GM23338 (cell line): ENCODE measurements around the gene NGLY1. TPM values are rescaled to one million over a fixed set of nuclear protein-coding genes. Genes with fewer than 3 reads are reported as not detected.

ENCODE experiments used
- ATAC-seq: fragments of 200-7000 bp; cut with Tn5 transposase; 3 replicates; pipeline ENCODE4 v1.9.1; 2020
- DNase-seq: peaks from one replicate; pipeline ENCODE4 v3.0.0-alpha.2; 2015; ENCODE audit warnings: low spot score
- H2AFZ ChIP-seq: fragments of 200-600 bp; sonication (generic); 2 replicates; pipeline ENCODE4 v1.8.0; 2016; ENCODE audit warnings: antibody characterized with exemption, mild to moderate bottlenecking, moderate library complexity
- H3F3A ChIP-seq: fragments of 200-600 bp; sonication (generic); replicated peaks from 2 replicates; pipeline ENCODE4 v1.8.0; 2017; ENCODE audit warnings: antibody characterized with exemption, mixed run types, low read depth
- H3K27ac ChIP-seq: fragments of 200-600 bp; sonication (generic); 2 replicates; pipeline ENCODE4 v1.6.1; 2016; ENCODE audit warnings: low read depth
- H3K27me3 ChIP-seq: fragments of 200-600 bp; sonication (generic); 2 replicates; pipeline ENCODE4 v1.8.0; 2016; ENCODE audit warnings: mild to moderate bottlenecking, mixed run types, moderate library complexity; ENCODE audit not compliant: insufficient read depth
- H3K36me3 ChIP-seq: fragments of 200-600 bp; sonication (generic); 2 replicates; pipeline ENCODE4 v1.8.0; 2016; ENCODE audit warnings: mild to moderate bottlenecking; ENCODE audit not compliant: insufficient read depth
- H3K4me1 ChIP-seq: fragments of 200-600 bp; sonication (generic); 2 replicates; pipeline ENCODE4 v1.8.0; 2016; ENCODE audit warnings: mild to moderate bottlenecking, moderate library complexity; ENCODE audit not compliant: insufficient read depth
- H3K4me2 ChIP-seq: fragments of 200-600 bp; sonication (generic); 2 replicates; pipeline ENCODE4 v1.7.1; 2017; ENCODE audit warnings: mixed run types
- H3K4me3 ChIP-seq: fragments of 200-600 bp; sonication (generic); 2 replicates; pipeline ENCODE4 v1.6.1; 2016; ENCODE audit warnings: mixed run types
- H3K79me2 ChIP-seq: fragments of 200-600 bp; sonication (generic); replicated peaks from 2 replicates; pipeline ENCODE4 v1.8.0; 2017; ENCODE audit warnings: mild to moderate bottlenecking; ENCODE audit not compliant: insufficient read depth
- H3K9me2 ChIP-seq: fragments of 200-600 bp; sonication (generic); 2 replicates; pipeline ENCODE4 v1.8.0; 2017; ENCODE audit not compliant: insufficient read depth
- H4K20me1 ChIP-seq: fragments of 200-600 bp; sonication (generic); replicated peaks from 2 replicates; pipeline ENCODE4 v1.8.0; 2017; ENCODE audit warnings: mild to moderate bottlenecking; ENCODE audit not compliant: insufficient read depth
- H3K27ac Mint-ChIP-seq: 2 replicates; pipeline ENCODE4 v1.8.0; 2020; ENCODE audit warnings: inconsistent platforms, mild to moderate bottlenecking, moderate library complexity, mixed read lengths
- H3K27me3 Mint-ChIP-seq: 3 replicates; pipeline ENCODE4 v1.8.0; 2022; ENCODE audit warnings: low read depth, mild to moderate bottlenecking, moderate library complexity, mixed read lengths, inconsistent platforms; ENCODE audit not compliant: insufficient read depth, poor library complexity
- H3K36me3 Mint-ChIP-seq: 3 replicates; pipeline ENCODE4 v1.8.0; 2021; ENCODE audit warnings: low read depth, mild to moderate bottlenecking, inconsistent platforms, moderate library complexity, mixed read lengths
- H3K4me1 Mint-ChIP-seq: 3 replicates; pipeline ENCODE4 v1.8.0; 2020; ENCODE audit warnings: mild to moderate bottlenecking, inconsistent platforms, mixed read lengths
- H3K4me3 Mint-ChIP-seq: 3 replicates; pipeline ENCODE4 v1.8.0; 2021; ENCODE audit warnings: moderate library complexity, mild to moderate bottlenecking, inconsistent platforms, mixed read lengths
- H3K9me3 Mint-ChIP-seq: 3 replicates; pipeline ENCODE4 v1.8.0; 2020; ENCODE audit warnings: moderate library complexity, mild to moderate bottlenecking, inconsistent platforms, mixed read lengths
- CREB1 ChIP-seq: fragments of 250-450 bp; sonication (Bioruptor Pico); IDR thresholded peaks from 2 replicates; pipeline ENCODE4 v1.5.0; 2020; ENCODE audit warnings: low read depth, mild to moderate bottlenecking, moderate library complexity
- EZH2phosphoT487 ChIP-seq: fragments of 200-600 bp; sonication (generic); IDR thresholded peaks from one replicate; pipeline ENCODE4 v1.8.1; 2018; ENCODE audit warnings: antibody characterized with exemption; ENCODE audit not compliant: unreplicated experiment
- JUNB ChIP-seq: IDR thresholded peaks from one replicate; pipeline ENCODE4 v1.6.1; 2016; ENCODE audit warnings: antibody characterized with exemption; ENCODE audit not compliant: unreplicated experiment
- NANOG ChIP-seq: IDR thresholded peaks from 2 replicates; pipeline ENCODE4 v1.6.1; 2016; ENCODE audit warnings: antibody characterized with exemption, borderline replicate concordance
- POLR2AphosphoS5 ChIP-seq: IDR thresholded peaks from 2 replicates; pipeline ENCODE4 v1.6.1; 2016; ENCODE audit warnings: antibody characterized with exemption, low read depth
- ZNF114 ChIP-seq: fragments of 250-450 bp; sonication (Bioruptor Pico); IDR thresholded peaks from 2 replicates; pipeline ENCODE4 v1.5.0; 2020; ENCODE audit warnings: mild to moderate bottlenecking, moderate library complexity
- ZNF331 ChIP-seq: fragments of 250-450 bp; sonication (Bioruptor Pico); IDR thresholded peaks from 2 replicates; pipeline ENCODE4 v1.5.0; 2020; ENCODE audit warnings: low read depth, mild to moderate bottlenecking, moderate library complexity
- polyA plus RNA-seq: library from polyadenylated mRNA; unstranded; fragments of >200 nt; fragmentation: Nextera tagmentation; extraction: Ambion mirVana; gene quantifications from 2 replicates; pipeline ENCODE4 v1.2.1, GENCODE V29; 2016
- total RNA-seq: library from RNA; depleted of rRNA; stranded (reverse); fragments of >200 nt; shearing (Covaris generic); gene quantifications from 2 replicates; pipeline ENCODE4 v1.2.3, GENCODE V29; 2014
- TF ChIP-seq, protein P1 (sequence below): IDR thresholded peaks from 2 replicates; pipeline ENCODE4 v1.6.1; 2016; ENCODE audit warnings: antibody characterized with exemption
- TF ChIP-seq, protein P2 (sequence below), 2 experiments: fragments of 200-600 bp in 1 of 2; sonication (generic) in 1 of 2; conservative IDR thresholded peaks; 2 replicates each; pipeline versions ENCODE4 v1.5.1 to v1.6.1; 2016 to 2017; ENCODE audit warnings: antibody characterized with exemption in 2 of 2, low read depth in 2 of 2, mild to moderate bottlenecking in 2 of 2, moderate library complexity in 1 of 2

NGLY1 gene
- total and polyA plus RNA-seq, 2 experiments from 2014 or later = 20.4 to 43.5 TPM

DNA sequence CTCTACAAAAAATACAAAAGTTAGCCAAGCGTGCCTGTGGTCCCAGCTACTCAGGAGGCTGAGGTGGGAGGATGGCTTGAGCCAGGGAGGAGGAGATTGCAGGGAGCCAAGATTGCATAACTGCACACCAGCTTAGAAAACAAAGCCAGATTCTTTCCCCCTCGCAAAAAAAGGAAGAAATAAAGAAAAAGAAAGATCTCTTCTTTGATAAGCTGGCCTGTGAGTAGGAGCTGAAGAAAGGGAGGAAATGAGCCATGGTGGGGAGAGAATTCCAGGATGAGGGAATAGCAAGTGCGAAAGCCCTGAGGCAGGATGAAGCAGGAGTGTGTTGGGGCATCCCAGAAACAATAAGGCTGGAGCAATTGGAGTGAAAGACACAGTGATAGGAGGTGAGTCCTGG lies 94.0 kb downstream of the NGLY1 start:
- H2AFZ ChIP-seq = peak overlapping the region; percentile 60
- no peak overlapping the region for H3K27ac Mint-ChIP-seq

GRCh38 chr3:25687742-25688141 lies 95.5 kb downstream of the NGLY1 start:
- H3K27ac Mint-ChIP-seq = no peak overlapping the region; the same call in 1 of the 2 replicates

More for the DNA sequence above, 94.0 kb downstream of the NGLY1 start:
- Mint-ChIP-seq H3K36me3 (no peaks in the 10 kb centered on the region), H3K9me3 (no peaks in the 10 kb centered on the region), H3K4me3 (no peak overlapping the region), H3K4me1 (no peaks in the 10 kb centered on the region), H3K27me3 (no peaks in the 10 kb centered on the region)
- H4K20me1 ChIP-seq = no peaks in the 10 kb centered on the region
- no peak overlapping the region for H3K4me2 ChIP-seq
- no peaks in the 10 kb centered on the region for H3K4me1 ChIP-seq
- no peaks in the 10 kb centered on the region for H3K27me3 ChIP-seq
- H3K4me3 ChIP-seq = no peak overlapping the region
- no peaks in the 10 kb centered on the region for H3K9me2 ChIP-seq
- no peaks in the 10 kb centered on the region for H3K79me2 ChIP-seq
- no peak overlapping the region for H3K27ac ChIP-seq
- no peaks in the 10 kb centered on the region for H3F3A ChIP-seq
- DNase-seq = no peak
- no peaks in the 10 kb centered on the region for H3K36me3 ChIP-seq
- TF ChIP-seq, protein P1, sequence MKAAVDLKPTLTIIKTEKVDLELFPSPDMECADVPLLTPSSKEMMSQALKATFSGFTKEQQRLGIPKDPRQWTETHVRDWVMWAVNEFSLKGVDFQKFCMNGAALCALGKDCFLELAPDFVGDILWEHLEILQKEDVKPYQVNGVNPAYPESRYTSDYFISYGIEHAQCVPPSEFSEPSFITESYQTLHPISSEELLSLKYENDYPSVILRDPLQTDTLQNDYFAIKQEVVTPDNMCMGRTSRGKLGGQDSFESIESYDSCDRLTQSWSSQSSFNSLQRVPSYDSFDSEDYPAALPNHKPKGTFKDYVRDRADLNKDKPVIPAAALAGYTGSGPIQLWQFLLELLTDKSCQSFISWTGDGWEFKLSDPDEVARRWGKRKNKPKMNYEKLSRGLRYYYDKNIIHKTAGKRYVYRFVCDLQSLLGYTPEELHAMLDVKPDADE = no peak
- TF ChIP-seq, protein P2, sequence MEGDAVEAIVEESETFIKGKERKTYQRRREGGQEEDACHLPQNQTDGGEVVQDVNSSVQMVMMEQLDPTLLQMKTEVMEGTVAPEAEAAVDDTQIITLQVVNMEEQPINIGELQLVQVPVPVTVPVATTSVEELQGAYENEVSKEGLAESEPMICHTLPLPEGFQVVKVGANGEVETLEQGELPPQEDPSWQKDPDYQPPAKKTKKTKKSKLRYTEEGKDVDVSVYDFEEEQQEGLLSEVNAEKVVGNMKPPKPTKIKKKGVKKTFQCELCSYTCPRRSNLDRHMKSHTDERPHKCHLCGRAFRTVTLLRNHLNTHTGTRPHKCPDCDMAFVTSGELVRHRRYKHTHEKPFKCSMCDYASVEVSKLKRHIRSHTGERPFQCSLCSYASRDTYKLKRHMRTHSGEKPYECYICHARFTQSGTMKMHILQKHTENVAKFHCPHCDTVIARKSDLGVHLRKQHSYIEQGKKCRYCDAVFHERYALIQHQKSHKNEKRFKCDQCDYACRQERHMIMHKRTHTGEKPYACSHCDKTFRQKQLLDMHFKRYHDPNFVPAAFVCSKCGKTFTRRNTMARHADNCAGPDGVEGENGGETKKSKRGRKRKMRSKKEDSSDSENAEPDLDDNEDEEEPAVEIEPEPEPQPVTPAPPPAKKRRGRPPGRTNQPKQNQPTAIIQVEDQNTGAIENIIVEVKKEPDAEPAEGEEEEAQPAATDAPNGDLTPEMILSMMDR (conservative IDR thresholded peaks at IDR 0.05; ENCODE audit: low read depth in 2 of 2) = no peak
- TF ChIP-seq CREB1 (CRISPR knock-in tag) = no peak
- TF ChIP-seq POLR2AphosphoS5 = no peak
- TF ChIP-seq ZNF114 (CRISPR knock-in tag) = no peak
- ATAC-seq = no peak

More at GRCh38 chr3:25687742-25688141, 95.5 kb downstream of the NGLY1 start:
- TF ChIP-seq, protein P1 = no peak
- TF ChIP-seq EZH2phosphoT487 (no peak), JUNB (no peak), ZNF331 (CRISPR knock-in tag) (no peak), CREB1 (CRISPR knock-in tag) (no peak), ZNF114 (CRISPR knock-in tag) (no peak), NANOG (no peak), POLR2AphosphoS5 (no peak)
- no peak overlapping the region for H3K4me3 ChIP-seq
- Mint-ChIP-seq H3K36me3 (no peaks in the 10 kb centered on the region), H3K4me3 (no peak overlapping the region), H3K4me1 (no peaks in the 10 kb centered on the region), H3K9me3 (no peaks in the 10 kb centered on the region), H3K27me3 (no peaks in the 10 kb centered on the region)
- no peaks in the 10 kb centered on the region for H3K79me2 ChIP-seq
- H3K27me3 ChIP-seq = no peaks in the 10 kb centered on the region
- H3K9me2 ChIP-seq = no peaks in the 10 kb centered on the region
- ATAC-seq (no peak), DNase-seq (no peak)
- H2AFZ ChIP-seq = peak overlapping the region; percentile 77
- H3K4me1 ChIP-seq = no peaks in the 10 kb centered on the region
- H3K4me2 ChIP-seq = no peak overlapping the region
- H3K27ac ChIP-seq = no peak overlapping the region
- no peaks in the 10 kb centered on the region for H3K36me3 ChIP-seq
- no peaks in the 10 kb centered on the region for H3F3A ChIP-seq
- H4K20me1 ChIP-seq = no peaks in the 10 kb centered on the region
